H9 (cell line): ENCODE data around the gene RAB22A. TPM values are rescaled to one million over a fixed set of nuclear protein-coding genes. Genes with fewer than 3 reads are reported as not detected.
A peak's percentile ranks its signal among the peaks of the same experiment; 100 is the strongest.

Experiments
- DNase-seq: peaks from one replicate; pipeline ENCODE4 v3.0.0-alpha.2; 2017
- H2AFZ ChIP-seq: one replicate; pipeline ENCODE4 v1.6.1; 2013; ENCODE audit warnings: mild to moderate bottlenecking, low read length, control low read depth, moderate library complexity
- H2AK5ac ChIP-seq: 2 replicates; pipeline ENCODE4 v1.6.1; 2013; ENCODE audit warnings: low read length, control low read depth, mixed read lengths; ENCODE audit not compliant: insufficient read length
- H2BK120ac ChIP-seq: one replicate; pipeline ENCODE4 v1.6.1; 2013; ENCODE audit warnings: low read depth, mild to moderate bottlenecking, low read length, control low read depth, inconsistent platforms; ENCODE audit not compliant: poor library complexity, severe bottlenecking
- H2BK12ac ChIP-seq: 2 replicates; pipeline ENCODE4 v1.6.1; 2013; ENCODE audit warnings: low read length, control low read depth, mixed read lengths, low read depth; ENCODE audit not compliant: insufficient read length
- H2BK15ac ChIP-seq: 2 replicates; pipeline ENCODE4 v1.6.1; 2013; ENCODE audit warnings: low read depth, low read length, control low read depth
- H2BK20ac ChIP-seq: one replicate; pipeline ENCODE4 v1.6.1; 2013; ENCODE audit warnings: low read depth, mild to moderate bottlenecking, low read length, control low read depth, inconsistent platforms; ENCODE audit not compliant: poor library complexity, severe bottlenecking
- H2BK5ac ChIP-seq: 2 replicates; pipeline ENCODE4 v1.6.1; 2013; ENCODE audit warnings: low read length, control low read depth, mixed read lengths; ENCODE audit not compliant: insufficient read length
- H3K14ac ChIP-seq: 2 replicates; pipeline ENCODE4 v1.6.1; 2013; ENCODE audit warnings: low read length, control low read depth; ENCODE audit not compliant: insufficient read depth
- H3K18ac ChIP-seq: 2 replicates; pipeline ENCODE4 v1.6.1; 2013; ENCODE audit warnings: low read depth, mild to moderate bottlenecking, mixed read lengths, low read length, control low read depth; ENCODE audit not compliant: insufficient read length
- H3K23ac ChIP-seq: 2 replicates; pipeline ENCODE4 v1.6.1; 2013; ENCODE audit warnings: low read length, control low read depth, mixed read lengths, low read depth; ENCODE audit not compliant: insufficient read length
- H3K23me2 ChIP-seq: 2 replicates; pipeline ENCODE4 v1.6.1; 2013; ENCODE audit warnings: low read depth, mild to moderate bottlenecking, mixed read lengths, low read length, control low read depth; ENCODE audit not compliant: insufficient read length, poor library complexity, severe bottlenecking
- H3K27ac ChIP-seq: 2 replicates; pipeline ENCODE4 v1.5.1; 2013; ENCODE audit warnings: low read length, control low read depth, mixed read lengths, low read depth; ENCODE audit not compliant: insufficient read length
- H3K27me3 ChIP-seq: 2 replicates; pipeline ENCODE4 v1.6.1; 2013; ENCODE audit warnings: low read length, control low read depth, inconsistent platforms; ENCODE audit not compliant: insufficient read depth
- H3K4ac ChIP-seq: 2 replicates; pipeline ENCODE4 v1.6.1; 2013; ENCODE audit warnings: low read depth, mild to moderate bottlenecking, control low read depth, inconsistent platforms, low read length, moderate library complexity
- H3K4me1 ChIP-seq: 2 replicates; pipeline ENCODE4 v1.6.1; 2013; ENCODE audit warnings: low read length, control low read depth, inconsistent platforms; ENCODE audit not compliant: insufficient read depth
- H3K4me2 ChIP-seq: 2 replicates; pipeline ENCODE4 v1.6.1; 2013; ENCODE audit warnings: low read length, control low read depth, mixed read lengths; ENCODE audit not compliant: insufficient read length, insufficient read depth
- H3K56ac ChIP-seq: 2 replicates; pipeline ENCODE4 v1.6.1; 2013; ENCODE audit warnings: low read depth, mild to moderate bottlenecking, mixed read lengths, low read length, control low read depth; ENCODE audit not compliant: insufficient read length
- H3K79me1 ChIP-seq: 2 replicates; pipeline ENCODE4 v1.6.1; 2013; ENCODE audit warnings: low read depth, mild to moderate bottlenecking, moderate library complexity, low read length, control low read depth, inconsistent platforms; ENCODE audit not compliant: insufficient read depth, poor library complexity, severe bottlenecking
- H3K79me2 ChIP-seq: 2 replicates; pipeline ENCODE4 v1.6.1; 2013; ENCODE audit warnings: low read length, control low read depth, inconsistent platforms; ENCODE audit not compliant: insufficient read depth
- H3K9ac ChIP-seq: 2 replicates; pipeline ENCODE4 v1.6.1; 2013; ENCODE audit warnings: low read length, control low read depth, mixed read lengths; ENCODE audit not compliant: insufficient read length; ENCODE audit errors: extremely low read depth
- H3K9me3 ChIP-seq: one replicate; pipeline ENCODE4 v1.6.1; 2013; ENCODE audit warnings: low read depth, low read length, inconsistent platforms; ENCODE audit not compliant: control insufficient read depth
- H3T11ph ChIP-seq: one replicate; pipeline ENCODE4 v1.6.1; 2013; ENCODE audit warnings: mild to moderate bottlenecking, low read length, control low read depth, inconsistent platforms
- H4K20me1 ChIP-seq: one replicate; pipeline ENCODE4 v1.6.1; 2013; ENCODE audit not compliant: control insufficient read depth, insufficient read length, insufficient read depth
- H4K5ac ChIP-seq: 2 replicates; pipeline ENCODE4 v1.6.1; 2013; ENCODE audit warnings: low read depth, mild to moderate bottlenecking, mixed read lengths, low read length, control low read depth; ENCODE audit not compliant: insufficient read length
- H4K8ac ChIP-seq: replicated peaks from 2 replicates; pipeline ENCODE4 v1.6.1; 2013; ENCODE audit warnings: low read length, control low read depth, mixed read lengths, low read depth; ENCODE audit not compliant: insufficient read length
- H4K91ac ChIP-seq: 2 replicates; pipeline ENCODE4 v1.6.1; 2013; ENCODE audit warnings: low read depth, mild to moderate bottlenecking, moderate library complexity, mixed read lengths, low read length, control low read depth; ENCODE audit not compliant: insufficient read length
- H3K27ac Mint-ChIP-seq, 3 experiments: 2 replicates in 2 of 3; 3 replicates in 1 of 3; pipeline ENCODE4 v1.8.0; 2020 to 2021; ENCODE audit warnings: mixed read lengths in 3 of 3, mild to moderate bottlenecking in 1 of 3, moderate library complexity in 1 of 3
- H3K27me3 Mint-ChIP-seq: 2 replicates; pipeline ENCODE4 v1.8.0; 2021; ENCODE audit warnings: low read depth, mild to moderate bottlenecking, moderate library complexity, mixed read lengths
- H3K36me3 Mint-ChIP-seq, 3 experiments: 2 replicates in 2 of 3; 3 replicates in 1 of 3; pipeline ENCODE4 v1.8.0; 2020 to 2021; ENCODE audit warnings: low read depth in 3 of 3, mixed read lengths in 3 of 3; ENCODE audit not compliant: insufficient read depth in 1 of 3
- H3K4me1 Mint-ChIP-seq, 2 experiments: 2 replicates each; pipeline ENCODE4 v1.8.0; 2020; ENCODE audit warnings: mixed read lengths in 2 of 2
- H3K4me3 Mint-ChIP-seq, 2 experiments: 2 replicates in 1 of 2; 3 replicates in 1 of 2; pipeline ENCODE4 v1.8.0; 2020 to 2021; ENCODE audit warnings: mild to moderate bottlenecking in 2 of 2, mixed read lengths in 2 of 2, moderate library complexity in 1 of 2
- H3K9me3 Mint-ChIP-seq, 2 experiments: 2 replicates in 1 of 2; 3 replicates in 1 of 2; pipeline ENCODE4 v1.8.0; 2020; ENCODE audit warnings: mild to moderate bottlenecking in 2 of 2, mixed read lengths in 2 of 2, moderate library complexity in 1 of 2
- CTCF ChIP-seq: fragments of 200-600 bp; sonication (generic); conservative IDR thresholded peaks from 3 replicates; pipeline ENCODE4 v1.8.0; 2021; ENCODE audit warnings: antibody characterized with exemption, mild to moderate bottlenecking
- WGBS: extraction: QIAGEN DNeasy Blood & Tissue Kit; methylation state at CpG from one replicate; pipeline ENCODE4 v1.1.7; 2013; ENCODE audit warnings: missing lambda C conversion rate, low lambda C conversion rate, mixed read lengths; ENCODE audit not compliant: insufficient read length; ENCODE audit errors: extremely low coverage; 5-methylcytosine and 5-hydroxymethylcytosine counted together
- total RNA-seq: library from RNA; stranded (reverse); gene quantifications from 2 replicates; pipeline ENCODE4 v1.2.1, GENCODE V29; 2021

Gene RAB22A
- total RNA-seq, 1 experiment from 2014 or later, result 6.3 TPM

DNA sequence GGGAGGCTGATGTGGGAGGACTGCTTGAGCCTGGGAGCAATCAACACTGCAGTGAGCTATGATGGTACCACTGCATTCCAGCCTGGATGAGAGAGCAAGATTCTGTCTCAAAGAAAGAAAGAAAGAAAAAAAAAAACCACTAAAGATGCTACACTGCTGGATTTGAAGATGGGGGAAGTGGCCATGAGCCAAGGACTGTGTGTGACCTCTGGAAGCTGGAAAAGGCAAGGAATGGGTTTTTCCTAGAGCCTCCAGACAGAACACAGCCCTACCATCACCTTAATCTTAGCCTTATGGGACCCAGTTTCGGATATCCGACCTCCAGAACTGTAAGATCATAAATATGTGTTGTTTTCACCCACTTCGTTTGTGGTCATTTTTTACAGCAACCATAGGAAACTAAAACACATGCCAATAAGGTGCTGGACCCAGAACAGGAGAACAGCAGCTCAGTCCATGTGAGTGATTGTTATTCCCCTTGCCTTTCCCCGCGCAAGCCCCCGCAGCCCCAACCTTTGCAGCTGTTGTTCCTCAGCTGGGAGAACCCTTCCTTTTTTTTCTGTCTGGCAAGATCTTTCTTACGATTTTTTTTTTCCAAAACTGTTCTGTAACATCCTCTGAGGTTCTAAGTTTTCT lies 68.4 kb downstream of the RAB22A start:
- Histone ChIP-seq H3K9me3 (peaks cover 12% of the 10 kb centered on the region), H3K9ac (no peak overlapping the region), H3K14ac (no peak overlapping the region), H3K4me1 (peaks cover 8% of the 10 kb centered on the region; the same call in 1 of the 2 replicates), H4K20me1 (no peaks in the 10 kb centered on the region), H2AFZ (no peak overlapping the region), H2BK5ac (no peak overlapping the region), H3K27me3 (no peaks in the 10 kb centered on the region), H3T11ph (no peak overlapping the region), H4K8ac (no peak overlapping the region), H3K4ac (no peak overlapping the region), H2AK5ac (no peak overlapping the region), H2BK120ac (no peak overlapping the region), H3K79me1 (no peaks in the 10 kb centered on the region), H4K91ac (no peak overlapping the region), H2BK15ac (no peak overlapping the region), H4K5ac (no peak overlapping the region), H3K23me2 (peaks cover 6% of the 10 kb centered on the region), H3K27ac (no peak overlapping the region), H3K4me2 (no peak overlapping the region), H2BK20ac (no peak overlapping the region), H3K18ac (no peak overlapping the region), H3K23ac (no peak overlapping the region), H3K56ac (no peak overlapping the region), H2BK12ac (no peak overlapping the region), H3K79me2 (no peaks in the 10 kb centered on the region)
- Mint-ChIP-seq H3K4me3 (no peak overlapping the region), H3K4me1 (peaks cover 30 to 48% of the 10 kb centered on the region in 2 experiments), H3K9me3 (peaks cover 24 to 25% of the 10 kb centered on the region in 2 experiments), H3K27ac (peak overlapping the region in 1 of 3 experiments; percentile 33; a peak in 1 of 7 replicates), H3K36me3 (peaks cover 8 to 15% (median 13%) of the 10 kb centered on the region in 3 experiments; a peak in 6 of 7 replicates), H3K27me3 (peaks cover 3% of the 10 kb centered on the region)
- no peak for DNase-seq
- no peak for TF ChIP-seq CTCF
- no CpG with 5 or more reads among the region's 7 CpGs for WGBS
